Measurements from ENCODE around the gene SORCS2.

Gene SORCS2

DNA sequence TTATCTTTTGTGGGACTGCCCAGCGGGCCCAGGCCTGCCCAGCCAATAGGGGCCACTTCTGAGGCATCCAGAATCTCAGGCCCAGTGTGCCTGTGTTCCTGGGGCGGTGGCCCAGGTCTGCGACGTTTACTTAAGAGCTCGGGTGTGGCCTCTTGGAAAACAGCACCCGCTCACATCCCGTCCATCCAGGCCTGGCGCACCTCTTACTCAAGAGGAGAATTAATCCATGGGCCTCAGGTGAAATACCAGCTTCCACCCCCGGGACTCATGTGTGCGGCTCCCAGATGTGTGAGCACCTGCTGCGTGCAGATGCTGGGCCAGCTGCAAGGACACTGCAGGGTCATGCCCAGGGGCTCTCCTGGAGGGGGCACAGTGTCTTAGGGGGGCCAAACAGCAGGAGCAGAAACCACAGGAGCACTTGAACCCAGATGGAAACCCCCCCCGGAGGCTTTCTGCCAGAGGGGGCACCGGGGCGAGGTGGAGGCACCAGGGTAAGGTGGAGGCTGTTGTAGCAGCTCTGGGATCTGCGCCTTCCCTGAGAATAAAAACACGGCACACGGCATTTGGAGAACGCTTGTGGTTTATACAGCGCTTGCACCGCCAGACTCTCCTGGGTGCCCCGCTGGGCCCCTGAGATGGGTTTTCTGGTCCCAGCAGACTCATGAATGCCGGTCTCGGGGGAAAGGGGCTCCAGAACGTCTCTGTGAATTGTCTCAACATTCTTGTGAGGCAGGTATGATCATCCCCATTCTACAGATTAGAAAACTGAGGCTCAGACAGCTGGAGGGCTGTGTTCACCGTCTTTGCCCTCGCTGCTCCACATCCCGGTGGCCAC, 239.6 kb downstream of the SORCS2 start:
- TF ChIP-seq, protein P1, sequence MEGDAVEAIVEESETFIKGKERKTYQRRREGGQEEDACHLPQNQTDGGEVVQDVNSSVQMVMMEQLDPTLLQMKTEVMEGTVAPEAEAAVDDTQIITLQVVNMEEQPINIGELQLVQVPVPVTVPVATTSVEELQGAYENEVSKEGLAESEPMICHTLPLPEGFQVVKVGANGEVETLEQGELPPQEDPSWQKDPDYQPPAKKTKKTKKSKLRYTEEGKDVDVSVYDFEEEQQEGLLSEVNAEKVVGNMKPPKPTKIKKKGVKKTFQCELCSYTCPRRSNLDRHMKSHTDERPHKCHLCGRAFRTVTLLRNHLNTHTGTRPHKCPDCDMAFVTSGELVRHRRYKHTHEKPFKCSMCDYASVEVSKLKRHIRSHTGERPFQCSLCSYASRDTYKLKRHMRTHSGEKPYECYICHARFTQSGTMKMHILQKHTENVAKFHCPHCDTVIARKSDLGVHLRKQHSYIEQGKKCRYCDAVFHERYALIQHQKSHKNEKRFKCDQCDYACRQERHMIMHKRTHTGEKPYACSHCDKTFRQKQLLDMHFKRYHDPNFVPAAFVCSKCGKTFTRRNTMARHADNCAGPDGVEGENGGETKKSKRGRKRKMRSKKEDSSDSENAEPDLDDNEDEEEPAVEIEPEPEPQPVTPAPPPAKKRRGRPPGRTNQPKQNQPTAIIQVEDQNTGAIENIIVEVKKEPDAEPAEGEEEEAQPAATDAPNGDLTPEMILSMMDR (IDR thresholded peaks at IDR 0.05; ENCODE audit: insufficient read depth, low read length, poor library complexity, severe bottlenecking): no peak
- no peak for DNase-seq (ENCODE audit: extremely low read depth, insufficient read length)
- Histone ChIP-seq H3K36me3 (ENCODE audit: control insufficient read depth, insufficient read depth, low read length) (no peaks in the 10 kb centered on the region), H3K4me3 (replicated peaks; ENCODE audit: low read depth, low read length) (no peak overlapping the region), H3K27me3 (replicated peaks; ENCODE audit: control insufficient read depth, insufficient read depth, low read length) (no peaks in the 10 kb centered on the region; the same call in 1 of the 2 replicates)

- no peaks in the 10 kb centered on the region; the same call in 1 of the 2 replicates for H3K27me3 ChIP-seq (replicated peaks; ENCODE audit: control insufficient read depth, insufficient read depth, low read length)
- TF ChIP-seq, protein P1 (IDR thresholded peaks at IDR 0.05; ENCODE audit: insufficient read depth, low read length, poor library complexity, severe bottlenecking): no peak
- no peak overlapping the region for H3K4me3 ChIP-seq (replicated peaks; ENCODE audit: low read depth, low read length)
- H3K36me3 ChIP-seq (ENCODE audit: control insufficient read depth, insufficient read depth, low read length): no peaks in the 10 kb centered on the region
- DNase-seq (ENCODE audit: extremely low read depth, insufficient read length): no peak
These were observed 240.4 kb downstream of the SORCS2 start for GRCh38 chr4:7432531-7433375.

- TF ChIP-seq, protein P1 (IDR thresholded peaks at IDR 0.05; ENCODE audit: insufficient read depth, low read length, poor library complexity, severe bottlenecking): no peak
- H3K27me3 ChIP-seq (replicated peaks; ENCODE audit: control insufficient read depth, insufficient read depth, low read length): no peaks in the 10 kb centered on the region; the same call in 1 of the 2 replicates
- no peak for DNase-seq (ENCODE audit: extremely low read depth, insufficient read length)
- no peaks in the 10 kb centered on the region for H3K36me3 ChIP-seq (ENCODE audit: control insufficient read depth, insufficient read depth, low read length)
- no peak overlapping the region for H3K4me3 ChIP-seq (replicated peaks; ENCODE audit: low read depth, low read length)
These were observed 241.2 kb downstream of the SORCS2 start for GRCh38 chr4:7433376-7434140.

DNA sequence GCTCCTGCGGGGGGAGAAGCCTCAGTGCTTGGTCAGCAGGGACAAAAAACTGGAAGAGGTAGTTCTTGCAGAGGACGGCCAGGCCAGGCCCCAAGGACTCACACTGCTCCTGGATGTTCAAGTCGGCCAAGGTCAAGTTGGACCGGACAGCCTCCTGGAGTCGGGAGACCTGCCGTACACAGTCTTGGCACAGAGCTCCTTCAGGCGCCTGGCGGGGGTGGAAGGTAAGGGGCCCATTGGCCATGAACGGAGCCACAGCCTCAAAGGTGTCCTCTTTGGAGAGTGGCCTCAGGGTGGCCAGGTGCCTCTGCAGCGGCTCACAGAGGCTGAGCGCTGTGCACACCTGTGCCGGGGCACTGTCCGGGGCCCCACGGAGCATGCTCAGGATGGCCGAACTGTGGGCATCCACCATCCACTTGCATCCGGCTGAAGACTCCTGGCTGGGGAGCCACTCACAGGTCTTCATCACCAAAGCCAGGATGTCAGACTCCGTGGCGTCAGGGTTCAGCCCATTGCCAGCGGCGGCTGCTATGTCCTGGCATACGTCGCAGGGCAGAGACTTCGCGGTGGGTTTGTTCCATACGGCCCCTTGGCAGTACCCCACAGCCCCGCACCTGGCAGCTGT, 241.9 kb downstream of the SORCS2 start:
- no peaks in the 10 kb centered on the region; the same call in 1 of the 2 replicates for H3K27me3 ChIP-seq (replicated peaks; ENCODE audit: control insufficient read depth, insufficient read depth, low read length)
- H3K4me3 ChIP-seq (replicated peaks; ENCODE audit: low read depth, low read length): no peak overlapping the region
- no peak for DNase-seq (ENCODE audit: extremely low read depth, insufficient read length)
- no peaks in the 10 kb centered on the region for H3K36me3 ChIP-seq (ENCODE audit: control insufficient read depth, insufficient read depth, low read length)
- TF ChIP-seq, protein P1 (IDR thresholded peaks at IDR 0.05; ENCODE audit: insufficient read depth, low read length, poor library complexity, severe bottlenecking): no peak

DNA sequence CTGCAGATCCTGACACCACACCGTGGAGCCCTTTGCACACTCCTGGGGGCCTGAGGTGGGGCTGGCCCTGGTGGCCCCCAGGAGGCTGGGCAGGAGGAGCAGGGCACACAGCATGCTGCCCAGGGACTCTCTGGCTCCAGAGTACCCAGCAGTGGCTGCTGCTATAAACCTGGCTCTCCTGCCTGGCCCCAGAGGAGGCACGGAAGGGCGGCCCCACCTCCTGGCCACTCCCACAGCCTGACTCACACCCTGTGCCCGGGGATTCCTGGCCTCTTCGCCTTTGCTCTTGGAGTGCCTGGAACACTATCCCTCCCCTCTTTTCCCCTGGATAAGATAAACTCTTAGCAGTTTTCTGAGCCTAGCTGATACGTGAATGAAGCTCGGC, 242.4 kb downstream of the SORCS2 start, which contains the start of gene PSAPL1:
TSS of gene PSAPL1 (minus strand) at position 165 of the 385 bp plus-strand sequence. CDS start at position 114, 51 bp downstream.
- H3K4me3 ChIP-seq (replicated peaks; ENCODE audit: low read depth, low read length): no peak within 1 kb of the TSS
- no peaks in the 10 kb centered on the region; the same call in 1 of the 2 replicates for H3K27me3 ChIP-seq (replicated peaks; ENCODE audit: control insufficient read depth, insufficient read depth, low read length)
- DNase-seq (ENCODE audit: extremely low read depth, insufficient read length): no peak
- no peaks in the 10 kb centered on the region for H3K36me3 ChIP-seq (ENCODE audit: control insufficient read depth, insufficient read depth, low read length)
- TF ChIP-seq, protein P1 (IDR thresholded peaks at IDR 0.05; ENCODE audit: insufficient read depth, low read length, poor library complexity, severe bottlenecking): no peak

Measured in GM06990 (cell line).